ENCODE data around the gene TRAPPC6A. TPM values are rescaled to one million over a fixed set of nuclear protein-coding genes. Genes with fewer than 3 reads are reported as not detected.

Gene TRAPPC6A
- total RNA-seq, 2 donors from 2014 or later, result 6.6 to 8.3 TPM

- Histone ChIP-seq H3K4me1 (ENCODE audit: control insufficient read depth in 1 of 2, low read depth in 2 of 2) (no peaks in the 10 kb centered on the region), H3K27me3 (replicated peaks; ENCODE audit: insufficient read depth) (no peaks in the 10 kb centered on the region), H3K36me3 (no peaks in the 10 kb centered on the region), H3K27ac (no peak overlapping the region), H3K4me3 (no peak overlapping the region), H3K9me3 (no peaks in the 10 kb centered on the region)
- ATAC-seq (ENCODE audit: insufficient number of reproducible peaks, low FRiP score, low read depth) (no peak), DNase-seq (ENCODE audit: low spot score) (no peak)
- no peak for TF ChIP-seq CTCF (IDR thresholded peaks at IDR 0.05)
These were observed 47.0 kb downstream of the TRAPPC6A start for GRCh38 chr19:45130888-45131615.

GRCh38 chr19:45130236-45130635, 47.8 kb downstream of the TRAPPC6A start:
- no peak overlapping the region for H3K27ac ChIP-seq
- no peaks in the 10 kb centered on the region for H3K36me3 ChIP-seq
- no peaks in the 10 kb centered on the region for H3K27me3 ChIP-seq (replicated peaks; ENCODE audit: insufficient read depth)
- no peak for ATAC-seq (ENCODE audit: insufficient number of reproducible peaks, low FRiP score, low read depth)
- no peak for DNase-seq (ENCODE audit: low spot score)
- no peak for TF ChIP-seq CTCF (IDR thresholded peaks at IDR 0.05)
- no peaks in the 10 kb centered on the region for H3K4me1 ChIP-seq (ENCODE audit: control insufficient read depth in 1 of 2, low read depth in 2 of 2)
- H3K4me3 ChIP-seq, result no peak overlapping the region
- no peaks in the 10 kb centered on the region for H3K9me3 ChIP-seq

- no peak for ATAC-seq (ENCODE audit: insufficient number of reproducible peaks, low FRiP score, low read depth)
- no peaks in the 10 kb centered on the region for H3K9me3 ChIP-seq
These were observed 49.2 kb downstream of the TRAPPC6A start for GRCh38 chr19:45128806-45129205.

GRCh38 chr19:45128146-45128545, 49.9 kb downstream of the TRAPPC6A start:
- DNase-seq (ENCODE audit: low spot score), result no peak
- Histone ChIP-seq H3K9me3 (no peaks in the 10 kb centered on the region), H3K36me3 (no peaks in the 10 kb centered on the region), H3K27me3 (replicated peaks; ENCODE audit: insufficient read depth) (no peaks in the 10 kb centered on the region), H3K4me3 (no peak overlapping the region), H3K4me1 (ENCODE audit: control insufficient read depth in 1 of 2, low read depth in 2 of 2) (no peaks in the 10 kb centered on the region), H3K27ac (no peak overlapping the region)
- ATAC-seq (ENCODE audit: insufficient number of reproducible peaks, low FRiP score, low read depth), result no peak
- no peak for TF ChIP-seq CTCF (IDR thresholded peaks at IDR 0.05)

More at GRCh38 chr19:45128806-45129205, 49.2 kb downstream of the TRAPPC6A start:
- H3K27me3 ChIP-seq (replicated peaks; ENCODE audit: insufficient read depth), result no peaks in the 10 kb centered on the region
- no peak for TF ChIP-seq CTCF (IDR thresholded peaks at IDR 0.05)
- no peak for DNase-seq (ENCODE audit: low spot score)
- no peaks in the 10 kb centered on the region for H3K36me3 ChIP-seq
- no peak overlapping the region for H3K27ac ChIP-seq
- H3K4me3 ChIP-seq, result no peak overlapping the region
- H3K4me1 ChIP-seq (ENCODE audit: control insufficient read depth in 1 of 2, low read depth in 2 of 2), result no peaks in the 10 kb centered on the region

GRCh38 chr19:45126654-45127053, 51.4 kb downstream of the TRAPPC6A start:
- no peak for ATAC-seq (ENCODE audit: insufficient number of reproducible peaks, low FRiP score, low read depth)
- no peaks in the 10 kb centered on the region for H3K27me3 ChIP-seq (replicated peaks; ENCODE audit: insufficient read depth)

More at GRCh38 chr19:45126654-45127053, 51.4 kb downstream of the TRAPPC6A start:
- H3K4me3 ChIP-seq, result no peak overlapping the region
- H3K9me3 ChIP-seq, result no peaks in the 10 kb centered on the region
- no peaks in the 10 kb centered on the region for H3K36me3 ChIP-seq
- H3K27ac ChIP-seq, result no peak overlapping the region
- H3K4me1 ChIP-seq (ENCODE audit: control insufficient read depth in 1 of 2, low read depth in 2 of 2), result no peaks in the 10 kb centered on the region
- TF ChIP-seq CTCF (IDR thresholded peaks at IDR 0.05), result no peak
- DNase-seq (ENCODE audit: low spot score), result no peak

Measured in thoracic aorta (tissue), 2 donors.